ENCODE measurements around the gene ZNF287. TPM values are rescaled to one million over a fixed set of nuclear protein-coding genes. Genes with fewer than 3 reads are reported as not detected.

ZNF287 gene
- 1 to 10 TPM; 2.5 to 6.6 (median 5.3) TPM for total RNA-seq
- 1 to 10 TPM; 1.5 to 10.0 (median 2.2) TPM for polyA plus RNA-seq
- long read RNA-seq, donor 1, partial matches to known transcripts: 0 of 2 reads
- long read RNA-seq, donor 1, other reads (novel, unspliced or antisense): 2 of 2 reads
- long read RNA-seq, donor 2, partial matches to known transcripts: 6 of 11 reads
- long read RNA-seq, donor 2, other reads (novel, unspliced or antisense): 2 of 11 reads

DNA sequence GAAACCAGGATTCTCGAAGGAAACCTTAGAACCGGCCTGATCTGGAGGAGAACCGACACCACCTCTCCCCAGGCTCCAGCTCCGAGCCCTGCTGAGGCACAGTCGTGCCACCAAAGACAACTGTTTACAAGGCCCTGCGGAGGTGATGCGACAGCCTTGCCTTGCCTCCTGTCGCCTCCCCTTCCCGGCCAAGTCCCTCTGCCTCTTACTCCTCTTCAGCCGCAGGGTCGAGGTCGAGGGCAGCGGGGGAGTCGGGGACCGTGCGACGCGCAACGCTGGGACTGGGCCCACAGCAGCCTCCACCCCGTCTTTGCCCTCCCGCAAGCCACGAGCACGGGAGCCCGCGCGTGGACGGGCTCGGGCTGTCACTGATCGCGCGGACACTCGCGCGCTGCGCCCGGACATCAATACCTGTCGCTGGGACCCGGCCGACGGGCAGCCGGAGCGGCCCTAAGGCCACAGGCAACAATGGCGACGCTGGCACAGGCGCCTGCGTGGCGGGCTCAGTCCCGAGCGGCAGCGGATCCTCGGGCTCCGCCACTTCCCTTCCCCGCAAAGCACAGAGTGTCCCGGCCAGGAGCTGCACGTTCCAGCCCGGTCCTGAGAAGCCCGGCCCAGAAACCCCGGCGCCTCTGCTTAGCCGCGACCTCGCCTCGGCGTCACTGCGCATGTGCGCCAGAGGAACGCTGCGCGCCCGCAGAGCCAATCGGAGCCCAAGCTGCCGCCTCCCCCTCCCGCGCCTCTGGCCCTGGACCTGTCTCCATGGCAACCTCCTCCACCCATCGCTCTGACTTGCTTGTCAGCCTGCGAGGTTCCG lies at the start of gene ZNF287:
TSS of gene ZNF287 (minus strand) at position 664 of the 817 bp plus-strand sequence. CDS start 1,473 bp downstream, outside the sequence.
- ATAC-seq (peak; percentile 98 to 100 (median 100)), DNase-seq (peak; percentile 93 to 97)
- 1 to 2% (median 2%) methylated on average over 53 to 77 of the region's 77 CpGs for WGBS, 3 donors
- peak within 1 kb of the TSS; percentile 65 for H3K27ac ChIP-seq
- no peaks in the 10 kb centered on the region for H3K27me3 ChIP-seq (ENCODE audit: insufficient read depth in 3 of 3, low read length in 2 of 3)
- TF ChIP-seq, protein P1, sequence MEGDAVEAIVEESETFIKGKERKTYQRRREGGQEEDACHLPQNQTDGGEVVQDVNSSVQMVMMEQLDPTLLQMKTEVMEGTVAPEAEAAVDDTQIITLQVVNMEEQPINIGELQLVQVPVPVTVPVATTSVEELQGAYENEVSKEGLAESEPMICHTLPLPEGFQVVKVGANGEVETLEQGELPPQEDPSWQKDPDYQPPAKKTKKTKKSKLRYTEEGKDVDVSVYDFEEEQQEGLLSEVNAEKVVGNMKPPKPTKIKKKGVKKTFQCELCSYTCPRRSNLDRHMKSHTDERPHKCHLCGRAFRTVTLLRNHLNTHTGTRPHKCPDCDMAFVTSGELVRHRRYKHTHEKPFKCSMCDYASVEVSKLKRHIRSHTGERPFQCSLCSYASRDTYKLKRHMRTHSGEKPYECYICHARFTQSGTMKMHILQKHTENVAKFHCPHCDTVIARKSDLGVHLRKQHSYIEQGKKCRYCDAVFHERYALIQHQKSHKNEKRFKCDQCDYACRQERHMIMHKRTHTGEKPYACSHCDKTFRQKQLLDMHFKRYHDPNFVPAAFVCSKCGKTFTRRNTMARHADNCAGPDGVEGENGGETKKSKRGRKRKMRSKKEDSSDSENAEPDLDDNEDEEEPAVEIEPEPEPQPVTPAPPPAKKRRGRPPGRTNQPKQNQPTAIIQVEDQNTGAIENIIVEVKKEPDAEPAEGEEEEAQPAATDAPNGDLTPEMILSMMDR (IDR thresholded peaks at IDR 0.05): no peak
- H3K4me1 ChIP-seq: peaks cover 9% of the 10 kb centered on the region
- peak within 1 kb of the TSS; percentile 98 for H3K4me3 ChIP-seq
- H3K9me3 ChIP-seq: no peaks in the 10 kb centered on the region
- intact Hi-C loops (cut with DNase I): no loop called here
- peaks cover 0 to 31% of the 10 kb centered on the region in 2 donors for H3K36me3 ChIP-seq (ENCODE audit: insufficient read depth in 1 of 2, low read depth in 1 of 2)

DNA sequence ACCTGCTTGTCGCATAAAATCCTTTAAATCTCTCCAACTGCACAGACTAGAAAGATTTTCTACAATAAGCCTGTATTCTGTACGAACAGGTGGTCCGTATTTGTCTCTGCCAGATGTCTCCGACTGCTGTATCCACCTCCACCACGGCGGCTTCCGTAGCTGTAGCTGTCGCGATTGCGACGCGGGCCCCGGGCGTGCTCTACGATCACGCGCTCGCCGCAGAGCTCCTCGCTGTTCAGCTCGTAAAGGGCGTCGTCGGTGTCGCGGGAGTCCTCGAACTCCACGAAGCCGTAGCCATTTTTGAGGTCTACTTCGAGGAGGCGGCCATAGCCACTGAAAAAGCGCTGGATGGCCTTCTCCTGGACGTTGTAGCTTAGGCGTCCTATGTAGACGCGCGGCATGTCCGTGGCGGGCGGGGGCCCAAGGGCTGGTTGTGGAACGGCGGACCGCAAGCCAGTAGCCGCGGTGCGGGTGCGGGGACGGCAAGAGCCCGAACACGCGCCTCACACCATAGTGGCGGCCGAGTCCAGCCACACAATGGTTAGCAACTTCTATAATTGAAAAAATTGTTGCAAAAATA lies 48.6 kb upstream of the ZNF287 start:
- Histone ChIP-seq H3K9me3 (peaks cover 70% of the 10 kb centered on the region), H3K36me3 (ENCODE audit: insufficient read depth in 1 of 2, low read depth in 1 of 2) (peaks cover 0 to under 1% of the 10 kb centered on the region in 2 donors)
- no peak for ATAC-seq

DNA sequence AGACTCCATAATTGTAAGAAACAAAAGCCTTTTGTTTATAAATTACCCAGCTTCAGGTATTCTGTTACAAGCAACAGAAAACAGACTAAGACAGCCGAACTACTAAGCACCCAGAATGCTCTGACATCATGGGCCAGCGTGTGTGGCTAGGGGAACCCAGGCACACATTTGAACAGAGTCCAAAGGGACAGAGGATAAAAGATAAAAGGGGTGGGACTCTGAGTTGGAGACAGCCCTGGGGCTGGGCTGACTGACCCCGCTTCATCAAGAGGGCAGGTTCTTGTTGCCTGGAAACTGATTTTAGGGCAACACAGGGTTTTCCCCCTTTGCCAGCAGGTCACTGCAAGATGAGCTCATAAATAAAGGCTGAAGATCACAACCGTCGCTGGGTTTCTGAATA lies 30.5 kb upstream of the ZNF287 start:
- ATAC-seq: no peak
- no peaks in the 10 kb centered on the region for H3K36me3 ChIP-seq (ENCODE audit: insufficient read depth in 1 of 2, low read depth in 1 of 2)
- TF ChIP-seq, protein P1 (IDR thresholded peaks at IDR 0.05): no peak
- no peaks in the 10 kb centered on the region for H3K9me3 ChIP-seq
- no peaks in the 10 kb centered on the region for H3K27me3 ChIP-seq (ENCODE audit: insufficient read depth in 3 of 3, low read length in 2 of 3)
- H3K4me3 ChIP-seq: no peak overlapping the region
- H3K27ac ChIP-seq: no peak overlapping the region
- WGBS, 3 donors: 49 to 59% (median 54%) methylated on average over 5 of the region's 5 CpGs
- H3K4me1 ChIP-seq: no peaks in the 10 kb centered on the region
- no peak for DNase-seq
- intact Hi-C loops (cut with DNase I): no loop called here

More for the DNA sequence above, 48.6 kb upstream of the ZNF287 start:
- H3K4me3 ChIP-seq: no peak overlapping the region
- intact Hi-C loops (cut with DNase I): no loop called here
- 93 to 95% (median 95%) methylated on average over 53 of the region's 53 CpGs for WGBS, 3 donors
- H3K27ac ChIP-seq: no peak overlapping the region
- H3K4me1 ChIP-seq: no peaks in the 10 kb centered on the region
- TF ChIP-seq, protein P1 (IDR thresholded peaks at IDR 0.05): no peak
- no peak for DNase-seq
- H3K27me3 ChIP-seq (ENCODE audit: insufficient read depth in 3 of 3, low read length in 2 of 3): no peaks in the 10 kb centered on the region

DNA sequence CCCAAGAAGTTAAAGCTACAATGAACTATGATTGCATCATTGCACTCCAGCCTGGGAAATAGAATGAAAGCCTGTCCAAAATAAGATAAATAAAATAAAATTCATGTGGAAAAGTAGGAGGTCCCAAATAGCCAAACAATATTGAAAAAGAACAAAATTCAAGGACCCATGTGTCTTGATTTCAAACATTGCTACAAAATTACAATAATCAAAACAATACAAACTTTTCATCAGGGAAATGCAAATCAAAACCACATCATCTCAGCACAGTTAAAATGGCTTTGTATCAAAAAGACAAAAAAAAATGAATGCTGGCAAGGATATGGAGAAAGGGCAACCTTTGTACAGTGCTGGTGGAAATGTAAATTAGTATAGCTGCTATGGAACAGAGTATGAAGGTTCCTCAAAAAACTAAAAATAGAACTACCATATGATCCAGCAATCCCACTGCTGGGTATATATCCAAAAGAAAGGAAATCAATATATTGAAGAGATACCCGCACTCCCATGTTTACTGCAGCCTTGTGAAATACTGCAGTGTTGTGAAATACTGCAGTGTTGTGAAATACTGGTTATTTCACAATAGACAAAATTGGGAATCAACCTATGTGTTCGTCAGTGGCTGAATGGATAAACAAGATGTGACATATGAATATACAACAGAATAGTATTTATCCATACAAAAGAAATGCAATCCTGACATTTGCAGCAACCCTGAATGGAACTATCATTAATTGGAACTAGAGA lies 24.5 kb upstream of the ZNF287 start:
- H3K4me3 ChIP-seq: no peak overlapping the region
- H3K36me3 ChIP-seq (ENCODE audit: insufficient read depth in 1 of 2, low read depth in 1 of 2): no peaks in the 10 kb centered on the region
- H3K9me3 ChIP-seq: no peaks in the 10 kb centered on the region
- H3K27me3 ChIP-seq (ENCODE audit: insufficient read depth in 3 of 3, low read length in 2 of 3): peaks cover 0 to 11% (median 2%) of the 10 kb centered on the region in 3 donors
- H3K27ac ChIP-seq: no peak overlapping the region
- intact Hi-C loops (cut with DNase I): no loop called here
- TF ChIP-seq, protein P1 (IDR thresholded peaks at IDR 0.05): no peak
- DNase-seq (no peak), ATAC-seq (no peak)
- 47 to 59% (median 53%) methylated on average over 2 of the region's 2 CpGs for WGBS, 3 donors
- H3K4me1 ChIP-seq: no peaks in the 10 kb centered on the region
